ENCODE measurements around the gene CMIP.

- no peak for TF ChIP-seq EZH2 (IDR thresholded peaks at IDR 0.05)
- TF ChIP-seq, protein P1, sequence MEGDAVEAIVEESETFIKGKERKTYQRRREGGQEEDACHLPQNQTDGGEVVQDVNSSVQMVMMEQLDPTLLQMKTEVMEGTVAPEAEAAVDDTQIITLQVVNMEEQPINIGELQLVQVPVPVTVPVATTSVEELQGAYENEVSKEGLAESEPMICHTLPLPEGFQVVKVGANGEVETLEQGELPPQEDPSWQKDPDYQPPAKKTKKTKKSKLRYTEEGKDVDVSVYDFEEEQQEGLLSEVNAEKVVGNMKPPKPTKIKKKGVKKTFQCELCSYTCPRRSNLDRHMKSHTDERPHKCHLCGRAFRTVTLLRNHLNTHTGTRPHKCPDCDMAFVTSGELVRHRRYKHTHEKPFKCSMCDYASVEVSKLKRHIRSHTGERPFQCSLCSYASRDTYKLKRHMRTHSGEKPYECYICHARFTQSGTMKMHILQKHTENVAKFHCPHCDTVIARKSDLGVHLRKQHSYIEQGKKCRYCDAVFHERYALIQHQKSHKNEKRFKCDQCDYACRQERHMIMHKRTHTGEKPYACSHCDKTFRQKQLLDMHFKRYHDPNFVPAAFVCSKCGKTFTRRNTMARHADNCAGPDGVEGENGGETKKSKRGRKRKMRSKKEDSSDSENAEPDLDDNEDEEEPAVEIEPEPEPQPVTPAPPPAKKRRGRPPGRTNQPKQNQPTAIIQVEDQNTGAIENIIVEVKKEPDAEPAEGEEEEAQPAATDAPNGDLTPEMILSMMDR (IDR thresholded peaks at IDR 0.05), result no peak
Measured at GRCh38 chr16:81517150-81517499, 72.5 kb downstream of the CMIP start.

Data from neural progenitor cell (in vitro differentiated cells).